HepG2 (cell line): ENCODE measurements around the gene ALG14. TPM values are rescaled to one million over a fixed set of nuclear protein-coding genes. Genes with fewer than 3 reads are reported as not detected.

Experiments used
- CBX2 ChIP-seq, 2 experiments: fragments of 200-600 bp in 1 of 2; sonication (generic); formaldehyde crosslinking in 1 of 2; IDR thresholded peaks; 2 replicates each; pipeline versions ENCODE4 v1.7.0 to v1.8.1; 2018 to 2022; ENCODE audit warnings: low read depth in 2 of 2, low read length in 1 of 2, mild to moderate bottlenecking in 1 of 2, missing genetic modification reagents in 1 of 2
- SALL1 ChIP-seq: sonication (generic); formaldehyde crosslinking; IDR thresholded peaks from 2 replicates; pipeline ENCODE4 v1.8.0; 2022; ENCODE audit warnings: mild to moderate bottlenecking, missing genetic modification reagents
- ZMYM2 ChIP-seq: sonication (generic); formaldehyde crosslinking; IDR thresholded peaks from 2 replicates; pipeline ENCODE4 v1.8.0; 2022; ENCODE audit warnings: mild to moderate bottlenecking, missing genetic modification reagents
- ZNF10 ChIP-seq: sonication (generic); formaldehyde crosslinking; IDR thresholded peaks from 2 replicates; pipeline ENCODE4 v1.4.0; 2020; ENCODE audit warnings: mild to moderate bottlenecking, low read depth, missing genetic modification reagents, borderline replicate concordance
- ZNF331 ChIP-seq: sonication (generic); formaldehyde crosslinking; IDR thresholded peaks from 2 replicates; pipeline ENCODE4 v1.4.0; 2020; ENCODE audit warnings: missing genetic modification reagents
- ZNF703 ChIP-seq: sonication (generic); formaldehyde crosslinking; IDR thresholded peaks from 2 replicates; pipeline ENCODE4 v1.5.1; 2020; ENCODE audit warnings: missing genetic modification reagents, mild to moderate bottlenecking, moderate library complexity, borderline replicate concordance
- polyA plus RNA-seq, 8 experiments: library from polyadenylated mRNA; depleted of rRNA in 3 of 8; stranded (reverse) in 7 of 8; unstranded in 1 of 8; fragments of >200 nt; fragmentation: Illumina TruSeq in 4 of 8; extraction: Trizol in 4 of 8; gene quantifications; 2 replicates each; pipeline versions ENCODE4 v1.2.1 to v1.2.3, GENCODE V29; 2011 to 2016; ENCODE audit warnings: low read depth in 4 of 8, missing spikeins in 1 of 8, mixed read lengths in 1 of 8; ENCODE audit not compliant: insufficient read depth in 1 of 8
- total RNA-seq, 5 experiments: library from RNA; depleted of rRNA; stranded (reverse); fragments of >200 nt; fragmentation: Illumina TruSeq; extraction: Trizol; gene quantifications; 2 replicates each; pipeline ENCODE4 v1.2.3, GENCODE V29; 2016; ENCODE audit warnings: low read depth in 1 of 5
- TF ChIP-seq, protein P1 (sequence below): sonication (generic); formaldehyde crosslinking; IDR thresholded peaks from 2 replicates; pipeline ENCODE4 v1.5.1; 2020; ENCODE audit warnings: mild to moderate bottlenecking, missing genetic modification reagents, borderline replicate concordance

ALG14 gene
- total and polyA plus RNA-seq, 2 of the 13 experiments (the other 11 are each of a cell fraction or from before 2014, with no cell fraction given), result 4.5 to 12.7 TPM

DNA sequence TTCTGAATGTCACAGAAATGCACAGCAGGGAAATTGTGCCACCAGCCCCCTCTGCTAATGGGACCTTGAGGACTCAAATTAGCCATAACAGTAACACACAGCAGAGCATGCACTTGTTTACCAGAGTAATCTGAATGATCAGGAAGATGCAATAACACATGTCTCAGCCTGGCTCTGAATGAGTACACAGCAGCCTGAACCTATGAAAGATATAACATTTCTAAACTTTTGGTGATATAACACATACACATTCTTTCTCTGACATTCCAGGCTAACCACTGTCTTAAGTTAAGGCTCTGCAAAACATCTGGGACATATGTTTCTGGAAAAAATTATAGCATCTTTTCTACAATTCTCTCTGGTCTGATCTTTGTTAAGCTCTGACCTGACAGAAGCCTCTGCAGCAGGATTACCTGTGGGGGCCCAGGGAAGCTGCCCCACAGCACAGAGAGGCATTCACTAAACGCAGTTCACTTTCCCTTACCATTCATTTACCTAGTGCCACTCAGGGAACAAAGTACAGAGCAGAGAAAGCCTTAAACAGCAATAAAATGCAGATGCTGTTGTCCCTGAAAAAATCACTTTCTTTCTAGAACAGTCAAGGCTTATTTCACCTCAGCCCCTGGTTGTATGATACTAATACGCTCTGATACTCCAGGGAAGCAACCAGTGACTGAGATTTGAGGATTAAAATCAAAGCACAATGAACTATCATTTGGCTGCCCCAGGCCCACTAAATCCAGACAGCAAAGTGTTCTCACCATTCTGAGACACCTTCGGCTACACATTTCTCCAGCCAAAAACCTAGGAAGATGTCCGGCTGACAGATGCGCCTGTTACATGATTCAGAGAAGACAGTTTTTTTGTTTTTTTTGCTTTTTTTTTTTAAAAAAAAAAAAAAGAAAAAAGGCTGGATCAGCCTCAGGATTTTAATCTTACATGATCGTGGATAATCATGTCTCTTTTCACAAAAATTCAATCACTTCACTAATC, 91.9 kb downstream of the ALG14 start (continued):
- TF ChIP-seq, protein P1, sequence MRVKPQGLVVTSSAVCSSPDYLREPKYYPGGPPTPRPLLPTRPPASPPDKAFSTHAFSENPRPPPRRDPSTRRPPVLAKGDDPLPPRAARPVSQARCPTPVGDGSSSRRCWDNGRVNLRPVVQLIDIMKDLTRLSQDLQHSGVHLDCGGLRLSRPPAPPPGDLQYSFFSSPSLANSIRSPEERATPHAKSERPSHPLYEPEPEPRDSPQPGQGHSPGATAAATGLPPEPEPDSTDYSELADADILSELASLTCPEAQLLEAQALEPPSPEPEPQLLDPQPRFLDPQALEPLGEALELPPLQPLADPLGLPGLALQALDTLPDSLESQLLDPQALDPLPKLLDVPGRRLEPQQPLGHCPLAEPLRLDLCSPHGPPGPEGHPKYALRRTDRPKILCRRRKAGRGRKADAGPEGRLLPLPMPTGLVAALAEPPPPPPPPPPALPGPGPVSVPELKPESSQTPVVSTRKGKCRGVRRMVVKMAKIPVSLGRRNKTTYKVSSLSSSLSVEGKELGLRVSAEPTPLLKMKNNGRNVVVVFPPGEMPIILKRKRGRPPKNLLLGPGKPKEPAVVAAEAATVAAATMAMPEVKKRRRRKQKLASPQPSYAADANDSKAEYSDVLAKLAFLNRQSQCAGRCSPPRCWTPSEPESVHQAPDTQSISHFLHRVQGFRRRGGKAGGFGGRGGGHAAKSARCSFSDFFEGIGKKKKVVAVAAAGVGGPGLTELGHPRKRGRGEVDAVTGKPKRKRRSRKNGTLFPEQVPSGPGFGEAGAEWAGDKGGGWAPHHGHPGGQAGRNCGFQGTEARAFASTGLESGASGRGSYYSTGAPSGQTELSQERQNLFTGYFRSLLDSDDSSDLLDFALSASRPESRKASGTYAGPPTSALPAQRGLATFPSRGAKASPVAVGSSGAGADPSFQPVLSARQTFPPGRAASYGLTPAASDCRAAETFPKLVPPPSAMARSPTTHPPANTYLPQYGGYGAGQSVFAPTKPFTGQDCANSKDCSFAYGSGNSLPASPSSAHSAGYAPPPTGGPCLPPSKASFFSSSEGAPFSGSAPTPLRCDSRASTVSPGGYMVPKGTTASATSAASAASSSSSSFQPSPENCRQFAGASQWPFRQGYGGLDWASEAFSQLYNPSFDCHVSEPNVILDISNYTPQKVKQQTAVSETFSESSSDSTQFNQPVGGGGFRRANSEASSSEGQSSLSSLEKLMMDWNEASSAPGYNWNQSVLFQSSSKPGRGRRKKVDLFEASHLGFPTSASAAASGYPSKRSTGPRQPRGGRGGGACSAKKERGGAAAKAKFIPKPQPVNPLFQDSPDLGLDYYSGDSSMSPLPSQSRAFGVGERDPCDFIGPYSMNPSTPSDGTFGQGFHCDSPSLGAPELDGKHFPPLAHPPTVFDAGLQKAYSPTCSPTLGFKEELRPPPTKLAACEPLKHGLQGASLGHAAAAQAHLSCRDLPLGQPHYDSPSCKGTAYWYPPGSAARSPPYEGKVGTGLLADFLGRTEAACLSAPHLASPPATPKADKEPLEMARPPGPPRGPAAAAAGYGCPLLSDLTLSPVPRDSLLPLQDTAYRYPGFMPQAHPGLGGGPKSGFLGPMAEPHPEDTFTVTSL, result peak; percentile 50; the same call in 1 of the 2 replicates
- TF ChIP-seq ZMYM2 (CRISPR knock-in tag), result no peak
- TF ChIP-seq SALL1 (CRISPR knock-in tag), result 0 out of 2 replicates have a peak, but pooled peaks have one; percentile 17
- TF ChIP-seq ZNF10 (CRISPR knock-in tag), result no peak
- TF ChIP-seq ZNF703 (CRISPR knock-in tag), result no peak
- 0 out of 2 replicates have a peak, but pooled peaks have one; percentile 11 for TF ChIP-seq ZNF331 (CRISPR knock-in tag)
- TF ChIP-seq CBX2 (IDR thresholded peaks at IDR 0.05; ENCODE audit: low read depth, low read length), result no peak
- TF ChIP-seq CBX2 (CRISPR knock-in tag; IDR thresholded peaks at IDR 0.05; ENCODE audit: low read depth), result no peak
- TF ChIP-seq, all 625 proteins: peak for 19
